Measurements from ENCODE around the gene SLC12A3. TPM values are rescaled to one million over a fixed set of nuclear protein-coding genes. Genes with fewer than 3 reads are reported as not detected.

The SLC12A3 gene
- total RNA-seq, 1 experiment from 2014 or later: not detected

GRCh38 chr16:56919099-56919800 is 54.2 kb downstream of the SLC12A3 start:
- DNase-seq (ENCODE audit: low spot score): no peak
- TF ChIP-seq ZNF281 (CRISPR knock-in tag; IDR thresholded peaks at IDR 0.05) (no peak), GABPB1 (CRISPR knock-in tag; IDR thresholded peaks at IDR 0.05) (peak; percentile 84)
- Mint-ChIP-seq H3K4me1 (no peaks in the 10 kb centered on the region), H3K36me3 (no peaks in the 10 kb centered on the region), H3K27ac (no peak overlapping the region), H3K9me3 (no peaks in the 10 kb centered on the region), H3K27me3 (ENCODE audit: low read depth) (no peaks in the 10 kb centered on the region; the same call in 1 of the 2 replicates), H3K4me3 (no peak overlapping the region)
- CTCF ChIA-PET: no interaction called here
- no peak for ATAC-seq
- POLR2A ChIA-PET: no interaction called here

GRCh38 chr16:56921571-56921970 is 56.6 kb downstream of the SLC12A3 start:
- Mint-ChIP-seq H3K4me1 (no peaks in the 10 kb centered on the region), H3K4me3 (no peak overlapping the region), H3K27ac (no peak overlapping the region), H3K27me3 (ENCODE audit: low read depth) (no peaks in the 10 kb centered on the region), H3K9me3 (no peaks in the 10 kb centered on the region), H3K36me3 (no peaks in the 10 kb centered on the region)
- ATAC-seq (no peak), DNase-seq (ENCODE audit: low spot score) (no peak)
- POLR2A ChIA-PET: no interaction called here
- TF ChIP-seq ZNF532 (CRISPR knock-in tag; IDR thresholded peaks at IDR 0.05; ENCODE audit: borderline replicate concordance) (no peak), ATF2 (CRISPR knock-in tag; IDR thresholded peaks at IDR 0.05; ENCODE audit: borderline replicate concordance, low read depth) (no peak), ETV6 (CRISPR knock-in tag; IDR thresholded peaks at IDR 0.05) (no peak), TEAD1 (CRISPR knock-in tag; IDR thresholded peaks at IDR 0.05) (no peak), FOXP1 (CRISPR knock-in tag; IDR thresholded peaks at IDR 0.05; ENCODE audit: borderline replicate concordance) (no peak)
- CTCF ChIA-PET: no interaction called here

GRCh38 chr16:56923481-56924091 is 58.6 kb downstream of the SLC12A3 start:
- H3K4me1 Mint-ChIP-seq: no peaks in the 10 kb centered on the region
- ChIA-PET POLR2A (no interaction called here), CTCF (no interaction called here)
- ATAC-seq: no peak
- no peak overlapping the region for H3K4me3 Mint-ChIP-seq
- no peak overlapping the region for H3K27ac Mint-ChIP-seq
- H3K9me3 Mint-ChIP-seq: no peaks in the 10 kb centered on the region; the same call in 1 of the 2 replicates
- H3K27me3 Mint-ChIP-seq (ENCODE audit: low read depth): no peaks in the 10 kb centered on the region
- no peak for DNase-seq (ENCODE audit: low spot score)
- no peaks in the 10 kb centered on the region for H3K36me3 Mint-ChIP-seq
- no peak for TF ChIP-seq ZBTB43 (CRISPR knock-in tag; IDR thresholded peaks at IDR 0.05)
- no peak for TF ChIP-seq E2F4 (CRISPR knock-in tag; IDR thresholded peaks at IDR 0.05; ENCODE audit: borderline replicate concordance, low read depth)
- TF ChIP-seq ZSCAN18 (CRISPR knock-in tag; IDR thresholded peaks at IDR 0.05): no peak
- no peak for TF ChIP-seq TEAD1 (CRISPR knock-in tag; IDR thresholded peaks at IDR 0.05)
- no peak for TF ChIP-seq MAX (CRISPR knock-in tag; IDR thresholded peaks at IDR 0.05)
- TF ChIP-seq ESRRA (CRISPR knock-in tag; IDR thresholded peaks at IDR 0.05; ENCODE audit: borderline replicate concordance): no peak
- no peak for TF ChIP-seq MYBL2 (CRISPR knock-in tag; IDR thresholded peaks at IDR 0.05)
- no peak for TF ChIP-seq NFE2L1 (CRISPR knock-in tag; IDR thresholded peaks at IDR 0.05)
- TF ChIP-seq ATF1 (CRISPR knock-in tag; IDR thresholded peaks at IDR 0.05): no peak
- no peak for TF ChIP-seq ZNF263 (CRISPR knock-in tag; IDR thresholded peaks at IDR 0.05; ENCODE audit: low read depth)
- no peak for TF ChIP-seq ZNF671 (CRISPR knock-in tag; IDR thresholded peaks at IDR 0.05)
- no peak for TF ChIP-seq SP1 (CRISPR knock-in tag; conservative IDR thresholded peaks at IDR 0.05)

Measured in WTC11 (cell line).